MM.1S (cell line): ENCODE measurements around the gene SLC6A3.

Source experiments
- CTCF ChIP-seq: fragments of 300-600 bp; sonication (generic); IDR thresholded peaks from 2 replicates; pipeline ENCODE4 v1.5.1; 2016; ENCODE audit warnings: antibody characterized with exemption, low read length, mixed read lengths
- EZH2phosphoT487 ChIP-seq: fragments of 300-600 bp; sonication (generic); IDR thresholded peaks from 2 replicates; pipeline ENCODE4 v1.6.1; 2018; ENCODE audit warnings: antibody characterized with exemption, low read length

GRCh38 chr5:1344975-1345838, 100.0 kb downstream of the SLC6A3 start, which contains the start of gene CLPTM1L:
- TF ChIP-seq EZH2phosphoT487: no peak
- TF ChIP-seq CTCF: no peak
